Activated T-helper 1 cell treated with anti-CD3 and anti-CD28 coated beads, Interleukin-12 subunit alpha, Interleukin-12 subunit beta, Interleukin-2, Interleukin-4 antibody, amounts not matched to agents 30 ng/mL and 10 ng/mL and 1 ng/mL, durations not matched to agents 14 hours and 24 hours and 36 hours (primary cell): ENCODE measurements around the gene KRTAP12-2. TPM values are rescaled to one million over a fixed set of nuclear protein-coding genes. Genes with fewer than 3 reads are reported as not detected.

ENCODE experiments used
- DNase-seq: peaks from one replicate; pipeline ENCODE4 v3.0.0; 2021; ENCODE audit warnings: low spot score
- H3K27ac Mint-ChIP-seq: one replicate; pipeline ENCODE4 v1.8.0; 2021; ENCODE audit warnings: mild to moderate bottlenecking, mixed read lengths
- H3K27me3 Mint-ChIP-seq: one replicate; pipeline ENCODE4 v1.8.0; 2022; ENCODE audit warnings: mild to moderate bottlenecking, moderate library complexity, mixed read lengths; ENCODE audit not compliant: insufficient read depth
- H3K36me3 Mint-ChIP-seq: one replicate; pipeline ENCODE4 v1.8.0; 2021; ENCODE audit warnings: low read depth, mixed read lengths
- H3K4me1 Mint-ChIP-seq: one replicate; pipeline ENCODE4 v1.8.0; 2021; ENCODE audit warnings: low read depth, mixed read lengths
- H3K4me3 Mint-ChIP-seq: one replicate; pipeline ENCODE4 v1.8.0; 2021; ENCODE audit warnings: mild to moderate bottlenecking, moderate library complexity, mixed read lengths
- H3K9me3 Mint-ChIP-seq: one replicate; pipeline ENCODE4 v1.8.0; 2021; ENCODE audit warnings: mixed read lengths
- intact Hi-C: fragments of 100-400 bp; cut with micrococcal nuclease; formaldehyde crosslinking; loops from one replicate; pipeline ENCODE4 v1.15.1; 2024
- total RNA-seq: library from RNA; stranded (reverse); gene quantifications from 2 replicates; pipeline ENCODE4 v1.2.3, GENCODE V29; 2022

KRTAP12-2 gene
- total RNA-seq, 1 donor from 2014 or later = not detected

GRCh38 chr21:44618504-44618903 lies 48.2 kb downstream of the KRTAP12-2 start:
- no peak for DNase-seq
- intact Hi-C loops = loop anchor here (5.0 kb wide), 1 partner anchor 39 kb away; the partner anchor contains the start of gene KRTAP12-3
- Mint-ChIP-seq H3K27ac (peak overlapping the region; percentile 86), H3K36me3 (peaks cover 30% of the 10 kb centered on the region), H3K4me1 (peaks cover 27% of the 10 kb centered on the region), H3K27me3 (no peaks in the 10 kb centered on the region), H3K9me3 (peaks cover 52% of the 10 kb centered on the region), H3K4me3 (peak overlapping the region; percentile 50)

- intact Hi-C loops = loop anchor here (5.0 kb wide), 1 partner anchor 40 kb away; the partner anchor contains the start of gene KRTAP12-3
- peaks cover 42% of the 10 kb centered on the region for H3K9me3 Mint-ChIP-seq
- no peak overlapping the region for H3K4me3 Mint-ChIP-seq
- no peak for DNase-seq
- peaks cover 26% of the 10 kb centered on the region for H3K36me3 Mint-ChIP-seq
- no peaks in the 10 kb centered on the region for H3K27me3 Mint-ChIP-seq
- no peak overlapping the region for H3K27ac Mint-ChIP-seq
- H3K4me1 Mint-ChIP-seq = peaks cover 27% of the 10 kb centered on the region
Measured at GRCh38 chr21:44617071-44617501, 49.6 kb downstream of the KRTAP12-2 start.

GRCh38 chr21:44616591-44616926 lies 50.2 kb downstream of the KRTAP12-2 start:
- DNase-seq = no peak
- Mint-ChIP-seq H3K4me3 (no peak overlapping the region), H3K4me1 (peaks cover 27% of the 10 kb centered on the region), H3K27me3 (no peaks in the 10 kb centered on the region), H3K27ac (no peak overlapping the region), H3K36me3 (peaks cover 26% of the 10 kb centered on the region), H3K9me3 (peaks cover 39% of the 10 kb centered on the region)
- intact Hi-C loops = loop anchor here (5.0 kb wide), 1 partner anchor 41 kb away; the partner anchor contains the start of gene KRTAP12-3

Other genes starting within 250 kb of the KRTAP12-2 start
- gene LRRC3, start 211.4 kb downstream of the KRTAP12-2 start, total RNA-seq = 1.8 and 1.9 TPM in 2 replicates
- not detected in 2 replicates for gene KRTAP10-1, start 126.7 kb downstream of the KRTAP12-2 start, total RNA-seq
- not detected in 2 replicates for gene KRTAP10-2, start 115.4 kb downstream of the KRTAP12-2 start, total RNA-seq
- not detected in 2 replicates for gene KRTAP10-3, start 108.1 kb downstream of the KRTAP12-2 start, total RNA-seq
- gene KRTAP10-4, start 93.2 kb downstream of the KRTAP12-2 start, total RNA-seq = not detected in 2 replicates
- not detected in 2 replicates for gene KRTAP10-5, start 86.3 kb downstream of the KRTAP12-2 start, total RNA-seq
- not detected in 2 replicates for gene KRTAP10-6, start 74.4 kb downstream of the KRTAP12-2 start, total RNA-seq
- not detected in 2 replicates for gene KRTAP10-7, start 66.3 kb downstream of the KRTAP12-2 start, total RNA-seq
- not detected in 2 replicates for gene KRTAP10-8, start 54.8 kb downstream of the KRTAP12-2 start, total RNA-seq
- not detected in 2 replicates for gene KRTAP10-9, start 39.8 kb downstream of the KRTAP12-2 start, total RNA-seq
- not detected in 2 replicates for gene KRTAP10-10, start 29.6 kb downstream of the KRTAP12-2 start, total RNA-seq
- gene KRTAP10-11, start 20.5 kb downstream of the KRTAP12-2 start, total RNA-seq = not detected in 2 replicates
- not detected in 2 replicates for gene KRTAP12-4, start 12.3 kb downstream of the KRTAP12-2 start, total RNA-seq
- not detected in 2 replicates for gene KRTAP12-3, start 9.0 kb downstream of the KRTAP12-2 start, total RNA-seq
- gene KRTAP12-1, start 15.2 kb upstream of the KRTAP12-2 start, total RNA-seq = not detected in 2 replicates
- gene KRTAP10-12, start 30.2 kb upstream of the KRTAP12-2 start, total RNA-seq = not detected in 2 replicates
- gene TSPEAR, start 44.6 kb upstream of the KRTAP12-2 start, total RNA-seq = not detected in 2 replicates
- gene UBE2G2, start 134.9 kb upstream of the KRTAP12-2 start, total RNA-seq = 137 and 151 TPM in 2 replicates
- gene SUMO3, start 151.1 kb upstream of the KRTAP12-2 start, total RNA-seq = 86.9 and 88.6 TPM in 2 replicates
- 46.7 and 48.7 TPM in 2 replicates for gene PTTG1IP, start 206.8 kb upstream of the KRTAP12-2 start, total RNA-seq